GM12892 (cell line): ENCODE data around the gene LSR.

Source experiments
- POLR2A ChIP-seq: IDR thresholded peaks from 2 replicates; pipeline ENCODE4 v1.6.1; 2011; ENCODE audit warnings: low read depth, low read length, control low read depth
- POLR2AphosphoS5 ChIP-seq: IDR thresholded peaks from 2 replicates; pipeline ENCODE4 v1.6.1; 2011; ENCODE audit warnings: low read depth, low read length, control low read depth
- TAF1 ChIP-seq: IDR thresholded peaks from 2 replicates; pipeline ENCODE4 v1.6.1; 2011; ENCODE audit warnings: low read depth, mild to moderate bottlenecking, control low read depth, low read length, borderline replicate concordance

DNA sequence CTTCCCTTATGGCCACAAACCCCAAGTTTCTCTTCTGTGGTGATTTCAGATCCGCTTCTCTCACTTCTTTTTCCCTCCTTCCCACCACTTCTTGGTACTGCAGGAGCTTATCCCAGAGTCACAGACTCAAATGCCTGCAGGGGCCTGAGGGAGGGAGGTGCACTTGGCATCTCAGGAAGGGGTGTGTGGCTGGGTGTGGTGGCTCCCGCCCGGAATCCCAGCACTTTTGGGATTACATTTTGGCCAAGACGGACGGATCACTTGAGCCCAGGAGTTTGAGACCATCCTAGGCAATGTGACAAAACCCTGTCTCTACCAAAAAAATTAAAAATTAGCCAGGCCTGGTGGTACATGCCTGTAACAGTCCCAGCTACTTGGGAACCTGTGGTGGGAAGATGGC, 25.5 kb downstream of the LSR start:
- TF ChIP-seq POLR2AphosphoS5 (no peak), POLR2A (no peak), TAF1 (no peak)
